Measurements from ENCODE around the gene CPSF2.
"Not testable (repeated sequence)": the region's sequence is repeated elsewhere in the genome, so short reads cannot be mapped to it uniquely, and the experiment has no call there.

Gene CPSF2

GRCh38 chr14:92176476-92176875 lies 54.7 kb downstream of the CPSF2 start:
- no peak for DNase-seq (ENCODE audit: low read depth)
- H3K4me3 ChIP-seq (ENCODE audit: low read depth, low read length) = no peak overlapping the region
- TF ChIP-seq CTCF (conservative IDR thresholded peaks at IDR 0.05; ENCODE audit: low read depth, low read length) = no peak

GRCh38 chr14:92179178-92179577 lies 57.4 kb downstream of the CPSF2 start:
- not testable (repeated sequence) for DNase-seq (ENCODE audit: low read depth); H3K4me3 ChIP-seq (ENCODE audit: low read depth, low read length)

GRCh38 chr14:92185559-92185958 lies 63.8 kb downstream of the CPSF2 start:
- H3K4me3 ChIP-seq (ENCODE audit: low read depth, low read length) = no peak overlapping the region
- TF ChIP-seq CTCF (conservative IDR thresholded peaks at IDR 0.05; ENCODE audit: low read depth, low read length) = no peak
- DNase-seq (ENCODE audit: low read depth) = no peak

GRCh38 chr14:92187616-92188015 lies 65.8 kb downstream of the CPSF2 start:
- not testable (repeated sequence) for DNase-seq (ENCODE audit: low read depth); H3K4me3 ChIP-seq (ENCODE audit: low read depth, low read length)

- H3K4me3 ChIP-seq (ENCODE audit: low read depth, low read length) = no peak overlapping the region
- no peak for TF ChIP-seq CTCF (conservative IDR thresholded peaks at IDR 0.05; ENCODE audit: low read depth, low read length)
- DNase-seq (ENCODE audit: low read depth) = no peak
Measured at GRCh38 chr14:92190768-92191167, 69.0 kb downstream of the CPSF2 start.

- DNase-seq (ENCODE audit: low read depth) = no peak
- H3K4me3 ChIP-seq (ENCODE audit: low read depth, low read length) = no peak overlapping the region
- TF ChIP-seq CTCF (conservative IDR thresholded peaks at IDR 0.05; ENCODE audit: low read depth, low read length) = no peak
Measured at GRCh38 chr14:92198804-92199203, 77.0 kb downstream of the CPSF2 start.

- DNase-seq (ENCODE audit: low read depth) = no peak
- H3K4me3 ChIP-seq (ENCODE audit: low read depth, low read length) = no peak overlapping the region
- peak; percentile 20 for TF ChIP-seq CTCF (conservative IDR thresholded peaks at IDR 0.05; ENCODE audit: low read depth, low read length)
Measured at GRCh38 chr14:92199763-92200162, 78.0 kb downstream of the CPSF2 start.

- TF ChIP-seq CTCF (conservative IDR thresholded peaks at IDR 0.05; ENCODE audit: low read depth, low read length) = no peak
- no peak for DNase-seq (ENCODE audit: low read depth)
- H3K4me3 ChIP-seq (ENCODE audit: low read depth, low read length) = no peak overlapping the region
Measured at GRCh38 chr14:92203116-92203515, 81.3 kb downstream of the CPSF2 start.

All from choroid plexus epithelial cell (primary cell).